ENCODE results near the gene TNNT2.

The TNNT2 gene

DNA sequence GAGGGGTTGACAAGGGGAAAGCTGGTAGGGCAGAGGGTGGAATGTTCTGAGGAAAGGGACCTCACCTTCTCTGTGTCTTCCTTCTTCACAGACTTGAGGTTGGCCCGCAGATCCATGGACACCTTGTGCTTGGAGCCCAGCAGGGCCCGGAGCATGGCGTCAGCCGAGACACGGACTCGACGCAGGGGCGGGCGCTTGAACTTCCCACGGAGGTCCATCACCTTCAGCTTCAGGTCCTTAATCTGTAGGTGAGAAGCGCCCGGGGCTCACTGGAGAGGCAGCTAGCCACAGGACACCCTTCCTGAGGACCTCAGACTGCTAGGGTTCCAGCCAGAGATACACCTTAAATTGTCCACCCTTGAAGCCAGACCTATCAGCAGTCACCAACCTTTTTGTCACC is 33.8 kb upstream of the TNNT2 start:
- H3K27me3 ChIP-seq (ENCODE audit: insufficient read depth, low read depth) = peaks cover 17% of the 10 kb centered on the region; the same call in 1 of the 2 replicates

DNA sequence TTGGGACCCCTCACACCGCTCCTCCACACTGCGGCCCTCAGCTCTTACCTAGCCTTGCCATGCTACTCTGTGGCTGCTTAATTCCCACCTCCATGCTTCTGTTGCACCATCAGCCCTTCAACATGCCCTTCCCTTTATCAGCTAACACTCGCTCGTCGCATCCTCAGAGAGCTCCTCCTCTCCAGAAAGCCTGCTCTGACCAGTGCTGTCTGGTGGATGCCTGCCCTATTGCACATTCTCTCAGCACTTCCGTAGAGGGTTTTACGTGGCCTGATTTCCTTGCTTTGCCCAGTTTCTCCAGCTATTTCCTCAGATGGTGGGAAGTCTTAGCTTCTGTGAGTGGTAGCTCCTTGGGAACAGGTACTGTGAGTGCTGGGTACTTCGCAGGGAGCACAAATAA is 32.0 kb upstream of the TNNT2 start:
- H3K9ac ChIP-seq = no peak overlapping the region
- no peaks in the 10 kb centered on the region for H4K20me1 ChIP-seq (ENCODE audit: insufficient read depth)
- H3K4me2 ChIP-seq = no peak overlapping the region
- H3K27ac ChIP-seq = no peak overlapping the region
- H3K27me3 ChIP-seq (ENCODE audit: insufficient read depth, low read depth) = peaks cover 17% of the 10 kb centered on the region; the same call in 1 of the 2 replicates
- H3K79me2 ChIP-seq (ENCODE audit: insufficient read depth, low read depth) = no peaks in the 10 kb centered on the region
- no peaks in the 10 kb centered on the region for H3K36me3 ChIP-seq (ENCODE audit: insufficient read depth)
- no peaks in the 10 kb centered on the region for H3K4me1 ChIP-seq (ENCODE audit: low read depth, poor library complexity, severe bottlenecking)
- no peak overlapping the region for H2AFZ ChIP-seq (ENCODE audit: low read depth)
- no peak overlapping the region for H3K4me3 ChIP-seq (IDR thresholded peaks at IDR 0.05; ENCODE audit: insufficient read depth, low read depth, low read length)
- TF ChIP-seq, protein P1, sequence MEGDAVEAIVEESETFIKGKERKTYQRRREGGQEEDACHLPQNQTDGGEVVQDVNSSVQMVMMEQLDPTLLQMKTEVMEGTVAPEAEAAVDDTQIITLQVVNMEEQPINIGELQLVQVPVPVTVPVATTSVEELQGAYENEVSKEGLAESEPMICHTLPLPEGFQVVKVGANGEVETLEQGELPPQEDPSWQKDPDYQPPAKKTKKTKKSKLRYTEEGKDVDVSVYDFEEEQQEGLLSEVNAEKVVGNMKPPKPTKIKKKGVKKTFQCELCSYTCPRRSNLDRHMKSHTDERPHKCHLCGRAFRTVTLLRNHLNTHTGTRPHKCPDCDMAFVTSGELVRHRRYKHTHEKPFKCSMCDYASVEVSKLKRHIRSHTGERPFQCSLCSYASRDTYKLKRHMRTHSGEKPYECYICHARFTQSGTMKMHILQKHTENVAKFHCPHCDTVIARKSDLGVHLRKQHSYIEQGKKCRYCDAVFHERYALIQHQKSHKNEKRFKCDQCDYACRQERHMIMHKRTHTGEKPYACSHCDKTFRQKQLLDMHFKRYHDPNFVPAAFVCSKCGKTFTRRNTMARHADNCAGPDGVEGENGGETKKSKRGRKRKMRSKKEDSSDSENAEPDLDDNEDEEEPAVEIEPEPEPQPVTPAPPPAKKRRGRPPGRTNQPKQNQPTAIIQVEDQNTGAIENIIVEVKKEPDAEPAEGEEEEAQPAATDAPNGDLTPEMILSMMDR (conservative IDR thresholded peaks at IDR 0.05; ENCODE audit: low read depth, low read length) = no peak

More for the DNA sequence above, 33.8 kb upstream of the TNNT2 start:
- no peak overlapping the region for H3K4me2 ChIP-seq
- no peak overlapping the region for H3K9ac ChIP-seq
- TF ChIP-seq, protein P1 (conservative IDR thresholded peaks at IDR 0.05; ENCODE audit: low read depth, low read length) = no peak
- no peaks in the 10 kb centered on the region for H3K36me3 ChIP-seq (ENCODE audit: insufficient read depth)
- H3K4me3 ChIP-seq (IDR thresholded peaks at IDR 0.05; ENCODE audit: insufficient read depth, low read depth, low read length) = no peak overlapping the region
- no peaks in the 10 kb centered on the region for H3K79me2 ChIP-seq (ENCODE audit: insufficient read depth, low read depth)
- no peaks in the 10 kb centered on the region for H3K4me1 ChIP-seq (ENCODE audit: low read depth, poor library complexity, severe bottlenecking)
- H3K27ac ChIP-seq = no peak overlapping the region
- H4K20me1 ChIP-seq (ENCODE audit: insufficient read depth) = no peaks in the 10 kb centered on the region
- H2AFZ ChIP-seq (ENCODE audit: low read depth) = no peak overlapping the region

DNA sequence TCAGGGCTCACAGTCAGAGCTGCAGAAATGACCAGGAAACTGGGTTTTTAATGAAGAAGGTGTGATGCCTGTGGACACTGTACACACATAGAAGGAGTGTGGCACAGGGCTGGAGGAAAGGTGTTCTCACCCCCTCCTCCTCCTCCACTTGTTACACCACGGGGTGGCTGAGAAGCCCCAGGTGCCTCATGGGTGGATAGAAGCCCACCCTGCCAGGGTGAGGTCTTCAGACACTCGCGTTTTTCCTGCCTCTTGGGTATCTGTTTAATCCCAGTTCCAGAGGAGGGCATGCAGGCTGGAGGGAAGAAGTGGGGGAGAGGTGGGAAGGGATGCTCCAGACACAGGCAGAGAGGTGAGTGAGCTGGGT is 31.3 kb upstream of the TNNT2 start:
- no peaks in the 10 kb centered on the region for H4K20me1 ChIP-seq (ENCODE audit: insufficient read depth)
- TF ChIP-seq, protein P1 (conservative IDR thresholded peaks at IDR 0.05; ENCODE audit: low read depth, low read length) = no peak
- no peak overlapping the region for H3K4me3 ChIP-seq (IDR thresholded peaks at IDR 0.05; ENCODE audit: insufficient read depth, low read depth, low read length)
- no peak overlapping the region for H3K27ac ChIP-seq
- no peak overlapping the region for H3K4me2 ChIP-seq
- peaks cover 17% of the 10 kb centered on the region; the same call in 1 of the 2 replicates for H3K27me3 ChIP-seq (ENCODE audit: insufficient read depth, low read depth)
- no peaks in the 10 kb centered on the region for H3K36me3 ChIP-seq (ENCODE audit: insufficient read depth)
- H2AFZ ChIP-seq (ENCODE audit: low read depth) = no peak overlapping the region
- no peaks in the 10 kb centered on the region for H3K4me1 ChIP-seq (ENCODE audit: low read depth, poor library complexity, severe bottlenecking)
- H3K79me2 ChIP-seq (ENCODE audit: insufficient read depth, low read depth) = no peaks in the 10 kb centered on the region
- H3K9ac ChIP-seq = no peak overlapping the region

DNA sequence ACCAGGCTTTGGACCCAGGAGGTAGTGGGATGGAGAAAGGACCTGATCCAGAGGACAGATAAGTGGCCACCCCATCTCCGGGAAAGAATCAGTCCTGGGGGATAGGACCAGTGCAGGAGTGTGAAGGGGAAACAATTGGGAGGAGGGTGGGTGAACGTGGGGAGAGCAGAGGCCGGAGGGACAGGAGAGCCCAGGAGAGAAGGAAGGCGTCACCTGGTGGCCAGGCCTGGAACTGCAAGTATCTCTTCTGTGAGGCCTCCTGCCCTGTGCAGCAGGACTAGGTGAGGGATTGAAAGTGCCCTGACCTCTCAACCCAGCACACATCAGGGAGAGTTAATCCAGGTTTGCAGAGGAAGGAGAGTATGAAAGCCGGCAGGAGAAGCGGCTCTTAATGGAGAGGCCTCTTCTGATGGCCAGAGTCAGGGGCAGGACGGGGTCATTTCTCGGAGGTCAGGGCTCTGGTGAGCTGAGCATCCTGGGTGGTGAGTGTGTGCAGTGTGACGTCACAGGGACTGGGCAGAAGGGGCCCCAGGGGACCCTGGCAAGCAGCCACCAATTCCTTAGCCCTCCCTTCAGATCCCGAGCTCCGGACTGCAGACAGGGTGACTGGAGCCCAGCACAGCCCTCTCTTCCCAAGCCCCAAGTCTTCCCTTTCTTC is 30.8 kb upstream of the TNNT2 start:
- H3K79me2 ChIP-seq (ENCODE audit: insufficient read depth, low read depth) = no peaks in the 10 kb centered on the region
- H3K27me3 ChIP-seq (ENCODE audit: insufficient read depth, low read depth) = peaks cover 17% of the 10 kb centered on the region; the same call in 1 of the 2 replicates

More for the DNA sequence above, 30.8 kb upstream of the TNNT2 start:
- TF ChIP-seq, protein P1 (conservative IDR thresholded peaks at IDR 0.05; ENCODE audit: low read depth, low read length) = peak; percentile 98
- no peak overlapping the region for H3K4me2 ChIP-seq
- H3K27ac ChIP-seq = no peak overlapping the region
- H3K4me3 ChIP-seq (IDR thresholded peaks at IDR 0.05; ENCODE audit: insufficient read depth, low read depth, low read length) = no peak overlapping the region
- no peak overlapping the region for H2AFZ ChIP-seq (ENCODE audit: low read depth)
- no peaks in the 10 kb centered on the region for H3K4me1 ChIP-seq (ENCODE audit: low read depth, poor library complexity, severe bottlenecking)
- H4K20me1 ChIP-seq (ENCODE audit: insufficient read depth) = no peaks in the 10 kb centered on the region
- H3K36me3 ChIP-seq (ENCODE audit: insufficient read depth) = no peaks in the 10 kb centered on the region
- H3K9ac ChIP-seq = no peak overlapping the region
